NCI-H1048 (cell line): ENCODE data around the gene MED27.
A peak's percentile ranks its signal among the peaks of the same experiment; 100 is the strongest.

Experiments used
- DNase-seq: peaks from one replicate; lab custom pipeline; 2025; lab: John Stamatoyannopoulos, UW

The MED27 gene, protein sequence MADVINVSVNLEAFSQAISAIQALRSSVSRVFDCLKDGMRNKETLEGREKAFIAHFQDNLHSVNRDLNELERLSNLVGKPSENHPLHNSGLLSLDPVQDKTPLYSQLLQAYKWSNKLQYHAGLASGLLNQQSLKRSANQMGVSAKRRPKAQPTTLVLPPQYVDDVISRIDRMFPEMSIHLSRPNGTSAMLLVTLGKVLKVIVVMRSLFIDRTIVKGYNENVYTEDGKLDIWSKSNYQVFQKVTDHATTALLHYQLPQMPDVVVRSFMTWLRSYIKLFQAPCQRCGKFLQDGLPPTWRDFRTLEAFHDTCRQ

DNA sequence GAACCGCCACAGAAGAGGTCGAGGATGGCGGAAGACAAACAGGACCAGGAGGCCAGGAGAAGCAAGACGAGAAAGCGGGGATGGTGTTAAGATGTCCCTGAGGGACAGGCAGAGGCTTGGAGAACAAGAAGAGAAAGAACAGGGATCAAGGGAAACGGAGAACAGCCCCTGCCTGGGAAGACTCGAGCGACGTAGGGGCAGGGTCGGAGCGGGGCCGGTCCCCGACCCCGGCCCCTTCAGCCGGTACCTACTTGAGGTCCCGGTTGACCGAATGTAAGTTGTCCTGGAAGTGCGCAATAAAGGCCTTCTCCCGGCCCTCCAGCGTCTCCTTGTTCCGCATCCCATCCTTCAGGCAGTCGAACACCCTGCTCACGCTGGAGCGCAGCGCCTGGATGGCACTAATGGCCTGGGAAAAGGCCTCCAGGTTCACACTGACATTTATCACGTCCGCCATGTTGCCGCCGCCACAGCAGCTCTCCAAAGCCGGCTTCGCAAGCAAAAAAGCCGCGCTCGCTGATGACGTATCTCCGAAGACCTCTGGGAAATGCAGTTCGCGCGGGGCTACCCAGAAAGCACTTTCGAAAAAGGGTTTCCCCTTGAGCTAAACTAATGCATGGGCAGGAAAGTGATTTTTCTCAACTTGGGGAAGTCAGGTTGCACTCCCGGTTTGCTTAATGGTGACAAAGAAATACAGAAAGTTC lies at the start of gene MED27:
Gene MED27, minus strand, starts transcription at position 477 of the 701 bp plus-strand sequence. Its CDS starts 23 bp downstream, at position 454.
- DNase-seq: peak; percentile 77

GRCh38 chr9:132127888-132128534 lies 48.3 kb upstream of the MED27 start:
- DNase-seq: no peak

DNA sequence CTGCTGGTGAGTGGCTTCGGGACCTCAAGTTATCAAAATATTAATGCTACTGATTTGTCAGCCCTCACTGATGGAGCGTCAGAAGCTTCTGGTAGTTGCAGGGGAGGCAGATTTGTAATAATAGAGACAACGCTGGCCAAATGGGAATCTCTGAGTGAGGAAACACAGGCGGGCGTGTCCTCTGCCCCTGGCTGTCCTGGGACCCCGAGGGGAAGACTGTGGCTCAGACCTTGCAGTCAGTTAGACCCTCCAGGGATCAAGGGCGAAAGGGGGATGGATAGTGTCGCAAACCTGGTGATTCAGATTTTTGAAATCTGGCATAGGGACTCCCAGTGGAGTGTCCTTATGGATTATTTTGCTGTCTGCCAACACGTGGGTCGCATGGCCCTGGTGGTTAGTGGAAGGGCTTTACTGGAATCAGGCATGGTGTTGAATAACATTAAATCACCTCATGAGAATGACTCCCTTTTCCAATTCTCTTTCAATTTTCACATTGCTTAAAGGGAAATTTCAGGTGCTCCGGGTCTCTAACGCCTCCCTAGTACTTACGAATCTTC lies 47.1 kb upstream of the MED27 start:
- DNase-seq: no peak

- no peak for DNase-seq
These were observed 46.4 kb upstream of the MED27 start for GRCh38 chr9:132125944-132126679.

DNA sequence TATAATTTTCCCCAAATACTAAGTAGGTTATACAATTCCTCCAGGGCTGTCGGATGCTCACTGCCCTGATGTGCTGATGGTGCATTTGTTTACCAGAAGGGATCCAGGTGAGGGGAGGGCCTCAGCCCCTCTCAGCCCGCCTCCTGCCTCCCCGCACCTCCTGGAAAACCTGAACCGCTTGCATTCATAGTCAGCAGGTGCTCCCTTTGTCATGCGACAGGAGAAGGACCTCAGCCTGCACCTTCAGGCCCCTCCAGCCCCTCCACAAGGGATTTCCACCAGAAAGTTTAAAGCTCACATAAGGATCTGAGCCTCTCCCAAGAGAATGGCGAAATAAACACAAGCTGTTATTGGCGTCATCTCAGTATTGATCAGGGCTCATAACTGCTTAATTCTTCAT lies 45.7 kb upstream of the MED27 start:
- DNase-seq: no peak

GRCh38 chr9:132124800-132125199 lies 45.1 kb upstream of the MED27 start:
- no peak for DNase-seq

DNA sequence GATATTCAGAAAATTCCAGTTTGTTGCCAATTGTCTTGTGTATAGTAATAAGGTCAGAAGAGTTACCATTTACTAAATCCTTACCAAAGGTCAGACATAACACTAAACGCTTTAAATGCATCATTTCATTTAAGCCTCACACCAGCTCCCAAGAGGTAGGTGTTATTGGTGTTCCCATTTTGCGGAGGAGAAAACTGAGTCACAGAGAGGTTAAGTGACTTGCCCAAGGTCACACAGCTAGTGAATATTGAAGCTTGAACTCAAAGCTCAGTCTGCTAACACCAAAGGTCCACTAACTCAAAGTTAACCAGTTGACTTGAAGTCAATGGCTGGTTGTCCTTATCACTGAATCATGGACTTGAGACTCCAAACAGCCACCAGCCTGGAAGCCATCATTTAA lies 41.4 kb upstream of the MED27 start:
- DNase-seq: no peak

GRCh38 chr9:132117694-132118093 lies 38.0 kb upstream of the MED27 start:
- no peak for DNase-seq

DNA sequence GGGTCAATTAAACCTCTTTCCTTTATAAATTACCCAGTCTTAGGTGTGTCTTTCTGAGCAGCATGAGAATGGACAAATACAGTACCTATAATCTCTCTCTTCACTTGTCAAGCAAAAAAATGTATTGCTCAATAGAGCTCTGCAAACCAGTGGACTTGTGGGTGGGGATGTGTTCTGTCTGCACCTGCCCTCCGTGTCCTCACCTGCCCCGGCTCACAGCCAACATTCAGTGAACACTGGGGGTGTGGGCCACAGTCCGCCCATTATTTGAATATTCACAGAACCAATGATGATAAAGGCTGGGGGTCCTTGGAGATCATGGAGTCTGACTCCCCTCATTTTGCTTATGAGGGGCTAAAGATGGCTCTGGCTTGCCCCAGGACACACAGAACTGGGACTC lies 36.9 kb upstream of the MED27 start:
- no peak for DNase-seq

GRCh38 chr9:132114102-132114707 lies 34.5 kb upstream of the MED27 start:
- peak; percentile 36 for DNase-seq

DNA sequence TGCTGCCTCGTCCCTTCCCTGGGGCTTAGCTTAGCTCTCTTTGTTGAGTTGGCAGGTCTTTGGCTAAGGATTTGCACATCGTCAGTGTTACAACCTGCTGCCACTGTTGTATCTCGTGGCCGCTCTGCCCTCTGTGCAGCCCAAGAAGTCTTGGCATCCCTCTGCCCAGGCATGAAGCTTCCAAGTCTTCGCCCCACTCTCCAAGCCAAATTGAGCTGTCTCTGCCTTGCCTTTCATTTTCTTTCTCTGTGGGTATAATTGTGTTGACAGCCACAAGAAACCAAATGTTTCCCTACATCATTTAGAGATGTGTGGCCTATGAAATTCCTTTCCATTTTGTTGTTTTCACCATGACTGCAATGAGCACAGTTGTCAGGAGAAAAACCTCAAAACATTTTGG lies 29.6 kb upstream of the MED27 start:
- DNase-seq: no peak

DNA sequence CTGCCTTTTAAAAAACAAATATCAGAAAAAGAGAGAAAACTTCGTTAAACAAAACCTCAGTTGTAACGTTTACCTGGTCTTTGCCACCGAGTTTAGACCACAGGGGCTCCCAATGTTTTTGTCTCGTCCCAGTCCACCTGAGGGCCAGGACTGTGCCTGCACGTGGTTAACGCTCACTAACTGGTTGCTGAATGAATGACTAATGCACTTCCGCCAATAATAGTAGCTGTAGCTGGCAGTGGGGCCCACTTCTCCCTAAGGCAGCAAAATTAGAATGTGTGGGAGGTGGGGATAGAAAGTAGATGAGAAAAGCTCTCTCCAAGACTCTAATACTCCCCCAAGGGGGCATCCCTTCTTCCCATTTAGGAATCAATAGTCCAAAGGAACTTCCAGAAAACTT lies 29.1 kb upstream of the MED27 start:
- no peak for DNase-seq

GRCh38 chr9:132099741-132100407 lies 20.2 kb upstream of the MED27 start:
- DNase-seq: no peak

- no peak for DNase-seq
These were observed 19.5 kb upstream of the MED27 start for GRCh38 chr9:132099167-132099566.

- no peak for DNase-seq
These were observed 14.7 kb upstream of the MED27 start for GRCh38 chr9:132094314-132094791.

DNA sequence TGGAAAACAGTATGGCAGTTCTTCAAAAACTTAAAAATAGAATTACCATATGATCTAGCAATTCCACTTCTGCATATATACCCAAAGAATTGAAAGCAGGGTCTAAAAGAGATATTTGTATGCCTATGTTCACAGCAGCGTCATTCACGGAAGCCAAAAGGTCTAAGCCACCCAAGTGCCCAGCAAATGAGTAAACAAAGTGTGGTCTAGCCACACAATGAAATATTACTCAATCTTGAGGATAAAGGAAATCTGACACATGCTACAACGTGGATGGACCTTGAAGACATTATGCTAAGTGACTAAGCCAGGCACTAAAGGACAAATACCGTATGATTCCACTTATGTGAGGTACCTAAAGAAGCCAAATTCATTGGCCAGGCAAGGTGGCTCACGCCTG lies 11.1 kb upstream of the MED27 start:
- DNase-seq: no peak

DNA sequence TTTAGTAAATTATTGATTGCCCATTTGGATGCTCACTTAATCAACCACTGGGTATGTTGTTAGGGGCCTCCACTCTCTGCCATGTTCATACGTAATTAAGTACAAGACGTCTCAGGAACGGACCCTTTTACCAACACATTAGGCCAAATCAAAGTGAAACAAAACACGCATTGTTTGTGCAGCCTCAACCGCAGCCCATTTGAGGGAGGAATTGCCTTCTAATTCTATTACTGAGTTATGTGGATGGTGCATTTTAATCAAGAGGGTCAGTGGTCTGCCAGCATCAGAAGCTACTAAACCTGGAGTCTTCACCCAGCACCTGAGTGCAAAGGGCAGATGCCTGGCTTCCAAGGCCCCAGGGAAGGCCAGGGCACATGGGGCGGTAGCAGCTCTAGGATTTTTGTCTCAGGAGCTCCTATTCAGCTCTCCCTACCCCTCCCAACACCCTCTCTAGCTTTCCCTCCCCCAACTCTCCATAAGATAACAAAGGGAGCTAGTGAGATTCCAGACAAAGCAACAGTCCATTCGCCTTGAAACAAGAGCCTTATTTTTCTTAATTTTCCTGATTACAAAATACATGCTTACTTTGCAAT lies 7.9 kb upstream of the MED27 start:
- DNase-seq: no peak

- no peak for DNase-seq
These were observed 2.5 kb upstream of the MED27 start for GRCh38 chr9:132082188-132082587.

DNA sequence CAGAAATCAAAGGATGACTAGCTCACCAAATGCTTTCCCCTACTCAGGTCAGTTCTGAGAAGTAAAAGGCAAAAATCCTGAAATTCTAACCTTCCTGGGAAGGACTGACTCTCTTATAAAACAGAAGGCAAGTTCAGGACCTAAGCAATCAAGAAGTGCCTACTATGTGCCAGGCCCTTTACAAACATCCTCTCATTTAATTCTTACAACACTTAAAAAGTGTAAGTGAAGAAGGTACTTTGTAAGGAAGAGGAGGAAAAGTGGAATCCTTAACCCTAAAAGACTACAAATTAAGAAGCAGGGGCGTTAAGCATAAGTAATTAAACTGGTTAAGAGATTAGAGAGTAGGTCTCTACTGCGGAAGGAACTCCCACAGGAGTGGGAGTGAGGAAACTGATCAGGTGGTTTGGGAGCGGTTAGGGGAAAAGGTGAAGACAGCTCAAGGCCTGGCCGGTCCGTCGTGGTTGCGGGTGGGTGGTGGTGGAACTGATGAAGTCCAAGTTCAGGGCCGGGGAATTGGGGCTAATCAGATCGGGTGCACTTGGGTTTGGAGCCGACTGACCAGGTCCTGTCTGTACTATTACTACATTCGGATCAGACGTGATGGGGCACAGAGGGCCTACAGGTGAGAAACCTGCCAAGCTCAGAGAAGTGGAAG lies 839 bp downstream of the MED27 start:
- no peak for DNase-seq
